ENCODE results near the gene C2orf81. TPM values are rescaled to one million over a fixed set of nuclear protein-coding genes. Genes with fewer than 3 reads are reported as not detected.
"Not testable (repeated sequence)": the region's sequence is repeated elsewhere in the genome, so short reads cannot be mapped to it uniquely, and the experiment has no call there.

The C2orf81 gene
- polyA plus RNA-seq (1.7 and 3.3 TPM in 2 replicates), polyA minus RNA-seq (4.4 and 4.6 TPM in 2 replicates)

DNA sequence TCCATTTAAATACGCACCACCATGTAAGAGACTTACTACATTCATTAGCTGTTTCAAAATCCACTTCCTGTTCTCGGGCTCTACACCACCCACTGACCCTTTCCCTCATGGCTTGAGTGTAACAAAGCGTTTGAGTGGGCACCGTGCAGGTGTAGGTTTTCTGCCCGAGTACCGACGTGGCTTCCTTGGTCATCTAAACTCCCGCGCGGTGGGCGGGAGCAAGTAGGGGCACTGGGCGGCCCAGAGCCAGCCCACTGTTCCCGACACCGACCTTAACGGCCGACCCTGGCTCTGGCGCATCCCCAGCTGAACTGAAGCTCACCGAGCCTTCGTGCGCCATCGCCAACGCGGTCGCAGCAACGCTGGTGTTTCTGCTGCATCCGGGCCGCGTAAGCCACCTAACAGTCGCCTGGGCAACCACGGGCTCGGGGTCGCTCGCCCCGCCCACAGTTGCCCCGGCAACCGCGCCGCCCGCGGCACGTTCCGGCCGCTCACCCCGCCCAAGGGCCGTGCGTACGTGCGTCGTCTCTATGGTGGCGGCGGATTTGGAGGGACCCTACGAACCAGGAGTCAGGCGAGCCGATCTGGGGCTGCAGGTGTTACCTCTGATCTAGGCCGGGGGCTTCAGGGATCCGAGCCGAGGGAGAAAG is at the start of gene C2orf81, which contains the start of gene WDR54:
TSS of gene C2orf81 (minus strand) at position 399 of the 650 bp plus-strand sequence. CDS start at position 340, 59 bp downstream.
TSS of gene WDR54 (plus strand) at position 510 of the 650 bp plus-strand sequence. CDS start 424 bp downstream, outside the sequence.
- Histone ChIP-seq H3K4me3 (ENCODE audit: low read length) (peak within 1 kb of the TSS; percentile 96), H3K9me3 (ENCODE audit: low read length) (no peaks in the 10 kb centered on the region), H3K9me2 (ENCODE audit: insufficient read depth, low read length) (no peaks in the 10 kb centered on the region), H3F3A (ENCODE audit: insufficient read depth, low read length, poor library complexity, severe bottlenecking) (no peaks in the 10 kb centered on the region), H3K4me2 (ENCODE audit: low read length) (peak within 1 kb of the TSS; percentile 82), H4K20me1 (ENCODE audit: insufficient read depth) (no peaks in the 10 kb centered on the region), H3K79me2 (replicated peaks; ENCODE audit: insufficient read depth, low read length) (no peaks in the 10 kb centered on the region), H3K27me3 (ENCODE audit: insufficient read depth, low read depth, low read length) (no peaks in the 10 kb centered on the region), H3K27ac (ENCODE audit: low read length) (peak within 1 kb of the TSS; percentile 96), H2AFZ (ENCODE audit: low read depth, low read length) (peak within 1 kb of the TSS; percentile 95), H3K36me3 (ENCODE audit: insufficient read depth, low read length) (no peaks in the 10 kb centered on the region), H3K9ac (ENCODE audit: low read length) (peak within 1 kb of the TSS; percentile 93)
- TF ChIP-seq SMC3 (conservative IDR thresholded peaks at IDR 0.05; ENCODE audit: poor library complexity) (peak; percentile 54), MXI1 (conservative IDR thresholded peaks at IDR 0.05; ENCODE audit: poor library complexity, severe bottlenecking) (peak; percentile 97), EZH2 (IDR thresholded peaks at IDR 0.05; ENCODE audit: borderline replicate concordance, insufficient read depth, low read length, poor library complexity, severe bottlenecking) (no peak), TAF1 (IDR thresholded peaks at IDR 0.05; ENCODE audit: low read depth) (peak; percentile 96), EP300 (conservative IDR thresholded peaks at IDR 0.05; ENCODE audit: poor library complexity, severe bottlenecking) (peak; percentile 51), POLR2AphosphoS5 (IDR thresholded peaks at IDR 0.05) (peak; percentile 98), RAD21 (conservative IDR thresholded peaks at IDR 0.05) (peak; percentile 37)
- TF ChIP-seq, protein P1, sequence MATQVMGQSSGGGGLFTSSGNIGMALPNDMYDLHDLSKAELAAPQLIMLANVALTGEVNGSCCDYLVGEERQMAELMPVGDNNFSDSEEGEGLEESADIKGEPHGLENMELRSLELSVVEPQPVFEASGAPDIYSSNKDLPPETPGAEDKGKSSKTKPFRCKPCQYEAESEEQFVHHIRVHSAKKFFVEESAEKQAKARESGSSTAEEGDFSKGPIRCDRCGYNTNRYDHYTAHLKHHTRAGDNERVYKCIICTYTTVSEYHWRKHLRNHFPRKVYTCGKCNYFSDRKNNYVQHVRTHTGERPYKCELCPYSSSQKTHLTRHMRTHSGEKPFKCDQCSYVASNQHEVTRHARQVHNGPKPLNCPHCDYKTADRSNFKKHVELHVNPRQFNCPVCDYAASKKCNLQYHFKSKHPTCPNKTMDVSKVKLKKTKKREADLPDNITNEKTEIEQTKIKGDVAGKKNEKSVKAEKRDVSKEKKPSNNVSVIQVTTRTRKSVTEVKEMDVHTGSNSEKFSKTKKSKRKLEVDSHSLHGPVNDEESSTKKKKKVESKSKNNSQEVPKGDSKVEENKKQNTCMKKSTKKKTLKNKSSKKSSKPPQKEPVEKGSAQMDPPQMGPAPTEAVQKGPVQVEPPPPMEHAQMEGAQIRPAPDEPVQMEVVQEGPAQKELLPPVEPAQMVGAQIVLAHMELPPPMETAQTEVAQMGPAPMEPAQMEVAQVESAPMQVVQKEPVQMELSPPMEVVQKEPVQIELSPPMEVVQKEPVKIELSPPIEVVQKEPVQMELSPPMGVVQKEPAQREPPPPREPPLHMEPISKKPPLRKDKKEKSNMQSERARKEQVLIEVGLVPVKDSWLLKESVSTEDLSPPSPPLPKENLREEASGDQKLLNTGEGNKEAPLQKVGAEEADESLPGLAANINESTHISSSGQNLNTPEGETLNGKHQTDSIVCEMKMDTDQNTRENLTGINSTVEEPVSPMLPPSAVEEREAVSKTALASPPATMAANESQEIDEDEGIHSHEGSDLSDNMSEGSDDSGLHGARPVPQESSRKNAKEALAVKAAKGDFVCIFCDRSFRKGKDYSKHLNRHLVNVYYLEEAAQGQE (IDR thresholded peaks at IDR 0.05; ENCODE audit: borderline replicate concordance): peak; percentile 85
- TF ChIP-seq, protein P2, sequence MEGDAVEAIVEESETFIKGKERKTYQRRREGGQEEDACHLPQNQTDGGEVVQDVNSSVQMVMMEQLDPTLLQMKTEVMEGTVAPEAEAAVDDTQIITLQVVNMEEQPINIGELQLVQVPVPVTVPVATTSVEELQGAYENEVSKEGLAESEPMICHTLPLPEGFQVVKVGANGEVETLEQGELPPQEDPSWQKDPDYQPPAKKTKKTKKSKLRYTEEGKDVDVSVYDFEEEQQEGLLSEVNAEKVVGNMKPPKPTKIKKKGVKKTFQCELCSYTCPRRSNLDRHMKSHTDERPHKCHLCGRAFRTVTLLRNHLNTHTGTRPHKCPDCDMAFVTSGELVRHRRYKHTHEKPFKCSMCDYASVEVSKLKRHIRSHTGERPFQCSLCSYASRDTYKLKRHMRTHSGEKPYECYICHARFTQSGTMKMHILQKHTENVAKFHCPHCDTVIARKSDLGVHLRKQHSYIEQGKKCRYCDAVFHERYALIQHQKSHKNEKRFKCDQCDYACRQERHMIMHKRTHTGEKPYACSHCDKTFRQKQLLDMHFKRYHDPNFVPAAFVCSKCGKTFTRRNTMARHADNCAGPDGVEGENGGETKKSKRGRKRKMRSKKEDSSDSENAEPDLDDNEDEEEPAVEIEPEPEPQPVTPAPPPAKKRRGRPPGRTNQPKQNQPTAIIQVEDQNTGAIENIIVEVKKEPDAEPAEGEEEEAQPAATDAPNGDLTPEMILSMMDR (IDR thresholded peaks at IDR 0.05; ENCODE audit: poor library complexity, severe bottlenecking): peak; percentile 15

DNA sequence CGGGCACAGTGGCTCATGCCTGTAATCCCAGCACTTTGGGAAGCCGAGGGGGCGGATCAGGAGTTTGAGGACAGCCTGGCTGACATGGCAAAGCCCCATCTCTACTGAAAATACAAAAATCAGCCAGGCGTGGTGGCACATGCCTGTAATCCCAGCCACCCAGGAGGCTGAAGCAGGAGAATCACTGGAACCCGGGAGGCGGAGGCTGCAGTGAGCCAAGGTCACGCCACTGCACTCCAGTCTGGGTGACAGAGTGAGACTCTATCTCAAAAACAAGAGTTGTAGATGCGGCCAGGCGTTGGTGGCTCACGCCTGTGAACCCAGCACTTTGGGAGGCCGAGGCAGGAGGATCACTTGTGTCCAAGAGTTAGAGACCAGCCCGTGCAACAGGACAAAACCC is 49.3 kb upstream of the C2orf81 start:
- H3K36me3 ChIP-seq (ENCODE audit: insufficient read depth, low read length); H3K4me2 ChIP-seq (ENCODE audit: low read length): not testable (repeated sequence)

More for the DNA sequence above, 49.3 kb upstream of the C2orf81 start:
- not testable (repeated sequence) for H3K4me3 ChIP-seq (ENCODE audit: low read length); H3F3A ChIP-seq (ENCODE audit: insufficient read depth, low read length, poor library complexity, severe bottlenecking); H3K79me2 ChIP-seq (replicated peaks; ENCODE audit: insufficient read depth, low read length); H3K27me3 ChIP-seq (ENCODE audit: insufficient read depth, low read depth, low read length); H4K20me1 ChIP-seq (ENCODE audit: insufficient read depth); H3K9ac ChIP-seq (ENCODE audit: low read length); H3K9me2 ChIP-seq (ENCODE audit: insufficient read depth, low read length); H2AFZ ChIP-seq (ENCODE audit: low read depth, low read length); H3K9me3 ChIP-seq (ENCODE audit: low read length); H3K27ac ChIP-seq (ENCODE audit: low read length)

Data from neural cell (in vitro differentiated cells).